Stomach (tissue), 4 donors: ENCODE measurements around the gene DZIP1L.

Experiments
- EP300 ChIP-seq: sonication (generic); formaldehyde crosslinking; IDR thresholded peaks from one replicate; pipeline ENCODE4 v1.6.1; 2017; ENCODE audit warnings: antibody characterized with exemption
- POLR2A ChIP-seq, 4 donors: fragments of 450-650 bp; IDR thresholded peaks; one replicate each; pipeline ENCODE4 v1.6.1; 2016; ENCODE audit warnings: antibody characterized with exemption in 4 of 4, control low read depth in 2 of 4, mild to moderate bottlenecking in 1 of 4, moderate library complexity in 1 of 4
- POLR2AphosphoS5 ChIP-seq, 3 donors: sonication (generic); formaldehyde crosslinking; IDR thresholded peaks; one replicate each; pipeline ENCODE4 v1.6.1; 2016; ENCODE audit warnings: antibody characterized with exemption in 3 of 3
- TF ChIP-seq, protein P1 (sequence below), 7 experiments: fragments of 450-650 bp in 4 of 7; fragments of 200-600 bp in 3 of 7; sonication (generic) in 3 of 7; IDR thresholded peaks; one replicate each; pipeline ENCODE4 v1.5.1; 2016 to 2019; ENCODE audit warnings: antibody characterized with exemption in 7 of 7, control low read depth in 2 of 7, mild to moderate bottlenecking in 1 of 7

DNA sequence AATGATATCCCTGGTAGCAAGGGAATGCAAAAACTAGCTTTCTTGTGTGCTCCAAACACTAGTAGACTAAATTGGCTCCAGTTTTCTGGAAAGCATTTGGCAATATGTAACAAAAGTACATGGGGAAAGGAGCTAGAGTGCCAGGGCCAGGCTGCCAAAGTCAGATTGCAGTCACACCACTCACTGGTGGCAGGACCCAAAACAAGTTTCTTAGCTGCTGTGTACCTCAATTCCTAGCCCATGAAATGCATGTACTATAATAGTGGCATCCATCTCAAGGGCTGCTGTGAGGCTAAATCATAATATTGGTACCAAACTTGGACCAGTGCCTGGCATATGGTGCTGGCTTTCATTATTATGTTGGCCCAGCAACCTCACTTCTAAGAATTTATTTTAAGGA, 56.1 kb downstream of the DZIP1L start:
- TF ChIP-seq POLR2A (IDR thresholded peaks at IDR 0.05) (no peak), EP300 (no peak), POLR2AphosphoS5 (IDR thresholded peaks at IDR 0.05) (no peak)
- TF ChIP-seq, protein P1, sequence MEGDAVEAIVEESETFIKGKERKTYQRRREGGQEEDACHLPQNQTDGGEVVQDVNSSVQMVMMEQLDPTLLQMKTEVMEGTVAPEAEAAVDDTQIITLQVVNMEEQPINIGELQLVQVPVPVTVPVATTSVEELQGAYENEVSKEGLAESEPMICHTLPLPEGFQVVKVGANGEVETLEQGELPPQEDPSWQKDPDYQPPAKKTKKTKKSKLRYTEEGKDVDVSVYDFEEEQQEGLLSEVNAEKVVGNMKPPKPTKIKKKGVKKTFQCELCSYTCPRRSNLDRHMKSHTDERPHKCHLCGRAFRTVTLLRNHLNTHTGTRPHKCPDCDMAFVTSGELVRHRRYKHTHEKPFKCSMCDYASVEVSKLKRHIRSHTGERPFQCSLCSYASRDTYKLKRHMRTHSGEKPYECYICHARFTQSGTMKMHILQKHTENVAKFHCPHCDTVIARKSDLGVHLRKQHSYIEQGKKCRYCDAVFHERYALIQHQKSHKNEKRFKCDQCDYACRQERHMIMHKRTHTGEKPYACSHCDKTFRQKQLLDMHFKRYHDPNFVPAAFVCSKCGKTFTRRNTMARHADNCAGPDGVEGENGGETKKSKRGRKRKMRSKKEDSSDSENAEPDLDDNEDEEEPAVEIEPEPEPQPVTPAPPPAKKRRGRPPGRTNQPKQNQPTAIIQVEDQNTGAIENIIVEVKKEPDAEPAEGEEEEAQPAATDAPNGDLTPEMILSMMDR (IDR thresholded peaks at IDR 0.05), result no peak
